ENCODE data around the gene CFAP77.

CFAP77 gene

DNA sequence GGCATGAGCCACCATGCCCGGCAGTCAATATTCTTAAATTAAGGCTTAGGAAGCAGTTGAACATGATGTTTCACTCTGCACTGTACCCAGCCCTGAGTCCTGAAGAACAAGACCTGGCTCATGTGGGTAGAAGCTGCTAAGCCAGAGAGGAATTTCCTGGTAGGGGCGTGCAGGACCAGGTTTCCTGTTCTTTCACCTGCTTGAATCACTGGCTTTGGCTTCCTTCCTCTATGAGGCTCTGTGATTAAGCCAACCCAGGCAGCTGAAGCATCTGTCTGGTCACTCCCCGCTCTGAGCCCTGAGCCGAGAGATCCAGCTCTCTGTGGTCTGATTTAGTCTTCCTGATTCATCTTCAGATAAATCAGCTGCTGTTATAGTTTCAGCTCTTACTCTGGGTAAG is 29.1 kb downstream of the CFAP77 start:
- TF ChIP-seq, protein P1, sequence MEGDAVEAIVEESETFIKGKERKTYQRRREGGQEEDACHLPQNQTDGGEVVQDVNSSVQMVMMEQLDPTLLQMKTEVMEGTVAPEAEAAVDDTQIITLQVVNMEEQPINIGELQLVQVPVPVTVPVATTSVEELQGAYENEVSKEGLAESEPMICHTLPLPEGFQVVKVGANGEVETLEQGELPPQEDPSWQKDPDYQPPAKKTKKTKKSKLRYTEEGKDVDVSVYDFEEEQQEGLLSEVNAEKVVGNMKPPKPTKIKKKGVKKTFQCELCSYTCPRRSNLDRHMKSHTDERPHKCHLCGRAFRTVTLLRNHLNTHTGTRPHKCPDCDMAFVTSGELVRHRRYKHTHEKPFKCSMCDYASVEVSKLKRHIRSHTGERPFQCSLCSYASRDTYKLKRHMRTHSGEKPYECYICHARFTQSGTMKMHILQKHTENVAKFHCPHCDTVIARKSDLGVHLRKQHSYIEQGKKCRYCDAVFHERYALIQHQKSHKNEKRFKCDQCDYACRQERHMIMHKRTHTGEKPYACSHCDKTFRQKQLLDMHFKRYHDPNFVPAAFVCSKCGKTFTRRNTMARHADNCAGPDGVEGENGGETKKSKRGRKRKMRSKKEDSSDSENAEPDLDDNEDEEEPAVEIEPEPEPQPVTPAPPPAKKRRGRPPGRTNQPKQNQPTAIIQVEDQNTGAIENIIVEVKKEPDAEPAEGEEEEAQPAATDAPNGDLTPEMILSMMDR (IDR thresholded peaks at IDR 0.05; ENCODE audit: low read depth, low read length): no peak
- DNase-seq (ENCODE audit: extremely low read depth, low read depth): no peak

- TF ChIP-seq, protein P1 (IDR thresholded peaks at IDR 0.05; ENCODE audit: low read depth, low read length): no peak
- DNase-seq (ENCODE audit: extremely low read depth, low read depth): no peak
Observed at GRCh38 chr9:132440735-132441134, 30.7 kb downstream of the CFAP77 start.

DNA sequence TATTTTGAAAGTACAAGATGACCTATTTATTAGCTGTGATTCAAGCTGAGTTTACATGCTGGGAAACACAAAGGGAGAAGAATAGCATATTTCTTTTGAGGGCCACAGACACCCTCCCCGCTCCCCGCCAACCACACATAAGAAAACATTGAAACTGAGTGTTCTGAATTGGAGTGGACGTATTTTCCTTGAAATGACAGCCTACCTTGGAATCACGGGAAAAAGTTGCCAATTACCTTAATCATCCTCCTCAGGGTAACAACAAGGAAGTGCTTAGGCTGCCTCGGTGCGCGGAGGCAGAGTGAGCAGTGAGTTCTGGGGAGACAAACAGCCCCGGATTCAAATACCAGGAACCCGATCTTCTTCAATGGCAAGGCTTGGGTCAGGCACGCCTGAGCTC is 31.4 kb downstream of the CFAP77 start:
- no peak for DNase-seq (ENCODE audit: extremely low read depth, low read depth)
- TF ChIP-seq, protein P1 (IDR thresholded peaks at IDR 0.05; ENCODE audit: low read depth, low read length): no peak

GRCh38 chr9:132443951-132444607 is 34.1 kb downstream of the CFAP77 start:
- TF ChIP-seq, protein P1 (IDR thresholded peaks at IDR 0.05; ENCODE audit: low read depth, low read length): no peak
- DNase-seq (ENCODE audit: extremely low read depth, low read depth): no peak

GRCh38 chr9:132446887-132447286 is 36.9 kb downstream of the CFAP77 start:
- no peak for DNase-seq (ENCODE audit: extremely low read depth, low read depth)
- TF ChIP-seq, protein P1 (IDR thresholded peaks at IDR 0.05; ENCODE audit: low read depth, low read length): no peak

GRCh38 chr9:132447346-132447745 is 37.3 kb downstream of the CFAP77 start:
- no peak for DNase-seq (ENCODE audit: extremely low read depth, low read depth)
- TF ChIP-seq, protein P1 (IDR thresholded peaks at IDR 0.05; ENCODE audit: low read depth, low read length): no peak

GRCh38 chr9:132447902-132448301 is 37.9 kb downstream of the CFAP77 start:
- TF ChIP-seq, protein P1 (IDR thresholded peaks at IDR 0.05; ENCODE audit: low read depth, low read length): no peak
- DNase-seq (ENCODE audit: extremely low read depth, low read depth): no peak
